Mammary epithelial cell (primary cell): ENCODE measurements around the gene FUBP1.

ENCODE experiments used
- CTCF ChIP-seq, 2 donors: IDR thresholded peaks in 1 of 2; conservative IDR thresholded peaks in 1 of 2; 2 replicates each; pipeline ENCODE4 v1.5.1; 2011 to 2012; ENCODE audit warnings: inconsistent platforms in 2 of 2, low read length in 2 of 2, mild to moderate bottlenecking in 2 of 2, control low read depth in 1 of 2, low read depth in 1 of 2; ENCODE audit not compliant: insufficient read depth in 1 of 2; ENCODE audit errors: extremely low read depth in 1 of 2
- EZH2 ChIP-seq: IDR thresholded peaks from 2 replicates; pipeline ENCODE4 v1.6.1; 2012; ENCODE audit warnings: low read length, inconsistent platforms, borderline replicate concordance

GRCh38 chr1:77906019-77906545 is 72.8 kb downstream of the FUBP1 start:
- TF ChIP-seq EZH2, result no peak
- no peak for TF ChIP-seq CTCF (conservative IDR thresholded peaks at IDR 0.05 in 1 of 2, IDR thresholded peaks at IDR 0.05 in 1 of 2; ENCODE audit: extremely low read depth in 1 of 2, insufficient read depth in 1 of 2, low read depth in 1 of 2, low read length in 2 of 2)
